ENCODE measurements around the gene MAB21L2.

MAB21L2 gene

GRCh38 chr4:150628073-150628472, 46.1 kb downstream of the MAB21L2 start:
- Histone ChIP-seq H3K9ac (ENCODE audit: low read length) (no peak overlapping the region), H3K27ac (ENCODE audit: low read depth, low read length) (no peak overlapping the region), H3K36me3 (ENCODE audit: low read length) (peaks cover 4% of the 10 kb centered on the region; the same call in 1 of the 2 replicates), H3F3A (ENCODE audit: insufficient read depth) (no peaks in the 10 kb centered on the region), H3K9me3 (ENCODE audit: insufficient read depth, low read length) (peaks cover 6% of the 10 kb centered on the region; the same call in 1 of the 2 replicates), H3K4me2 (ENCODE audit: low read depth, low read length, poor library complexity, severe bottlenecking) (no peak overlapping the region), H4K20me1 (ENCODE audit: low read depth, low read length) (no peaks in the 10 kb centered on the region), H3K4me3 (ENCODE audit: insufficient read depth, low read length, poor library complexity, severe bottlenecking) (no peak overlapping the region), H3K27me3 (ENCODE audit: low read length) (no peaks in the 10 kb centered on the region), H2AFZ (ENCODE audit: low read depth, low read length, severe bottlenecking) (no peak overlapping the region), H3K9me2 (replicated peaks; ENCODE audit: insufficient read depth, low read length) (no peaks in the 10 kb centered on the region), H3K79me2 (ENCODE audit: insufficient read depth, low read length) (no peaks in the 10 kb centered on the region)
- TF ChIP-seq EZH2phosphoT487 (conservative IDR thresholded peaks at IDR 0.05; ENCODE audit: low read length) = no peak
- TF ChIP-seq, protein P1, sequence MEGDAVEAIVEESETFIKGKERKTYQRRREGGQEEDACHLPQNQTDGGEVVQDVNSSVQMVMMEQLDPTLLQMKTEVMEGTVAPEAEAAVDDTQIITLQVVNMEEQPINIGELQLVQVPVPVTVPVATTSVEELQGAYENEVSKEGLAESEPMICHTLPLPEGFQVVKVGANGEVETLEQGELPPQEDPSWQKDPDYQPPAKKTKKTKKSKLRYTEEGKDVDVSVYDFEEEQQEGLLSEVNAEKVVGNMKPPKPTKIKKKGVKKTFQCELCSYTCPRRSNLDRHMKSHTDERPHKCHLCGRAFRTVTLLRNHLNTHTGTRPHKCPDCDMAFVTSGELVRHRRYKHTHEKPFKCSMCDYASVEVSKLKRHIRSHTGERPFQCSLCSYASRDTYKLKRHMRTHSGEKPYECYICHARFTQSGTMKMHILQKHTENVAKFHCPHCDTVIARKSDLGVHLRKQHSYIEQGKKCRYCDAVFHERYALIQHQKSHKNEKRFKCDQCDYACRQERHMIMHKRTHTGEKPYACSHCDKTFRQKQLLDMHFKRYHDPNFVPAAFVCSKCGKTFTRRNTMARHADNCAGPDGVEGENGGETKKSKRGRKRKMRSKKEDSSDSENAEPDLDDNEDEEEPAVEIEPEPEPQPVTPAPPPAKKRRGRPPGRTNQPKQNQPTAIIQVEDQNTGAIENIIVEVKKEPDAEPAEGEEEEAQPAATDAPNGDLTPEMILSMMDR (IDR thresholded peaks at IDR 0.05; ENCODE audit: insufficient read depth, low read length, poor library complexity, severe bottlenecking) = no peak

DNA sequence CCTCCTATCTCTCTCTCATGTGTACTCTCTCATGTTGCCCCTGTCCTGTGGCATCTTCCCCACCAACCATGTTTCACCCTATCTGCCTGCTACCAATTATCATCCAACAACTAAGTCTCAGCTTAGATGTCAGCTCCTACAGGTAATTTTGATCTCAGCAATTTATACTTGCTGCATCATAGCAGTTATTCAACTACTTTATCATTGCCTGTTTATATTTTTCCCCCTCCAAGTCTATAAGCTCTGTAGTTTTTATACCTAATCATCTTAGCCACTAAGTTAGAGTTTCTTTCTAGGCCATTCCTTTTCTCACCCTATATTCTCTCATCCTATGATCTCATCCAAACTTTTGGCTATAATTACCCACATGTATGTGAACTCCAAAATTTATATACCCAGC, 50.7 kb downstream of the MAB21L2 start:
- Histone ChIP-seq H2AFZ (ENCODE audit: low read depth, low read length, severe bottlenecking) (no peak overlapping the region), H3K9ac (ENCODE audit: low read length) (no peak overlapping the region), H3K27ac (ENCODE audit: low read depth, low read length) (no peak overlapping the region), H3F3A (ENCODE audit: insufficient read depth) (no peaks in the 10 kb centered on the region), H3K9me3 (ENCODE audit: insufficient read depth, low read length) (peaks cover 6% of the 10 kb centered on the region; the same call in 1 of the 2 replicates), H3K36me3 (ENCODE audit: low read length) (peaks cover 9% of the 10 kb centered on the region; the same call in 1 of the 2 replicates), H3K4me3 (ENCODE audit: insufficient read depth, low read length, poor library complexity, severe bottlenecking) (no peak overlapping the region), H3K27me3 (ENCODE audit: low read length) (no peaks in the 10 kb centered on the region), H3K9me2 (replicated peaks; ENCODE audit: insufficient read depth, low read length) (no peaks in the 10 kb centered on the region), H3K4me2 (ENCODE audit: low read depth, low read length, poor library complexity, severe bottlenecking) (no peak overlapping the region), H3K79me2 (ENCODE audit: insufficient read depth, low read length) (no peaks in the 10 kb centered on the region), H4K20me1 (ENCODE audit: low read depth, low read length) (no peaks in the 10 kb centered on the region)
- TF ChIP-seq EZH2phosphoT487 (conservative IDR thresholded peaks at IDR 0.05; ENCODE audit: low read length) = no peak
- TF ChIP-seq, protein P1 (IDR thresholded peaks at IDR 0.05; ENCODE audit: insufficient read depth, low read length, poor library complexity, severe bottlenecking) = no peak
